ENCODE data around the gene DHRSX.

DNA sequence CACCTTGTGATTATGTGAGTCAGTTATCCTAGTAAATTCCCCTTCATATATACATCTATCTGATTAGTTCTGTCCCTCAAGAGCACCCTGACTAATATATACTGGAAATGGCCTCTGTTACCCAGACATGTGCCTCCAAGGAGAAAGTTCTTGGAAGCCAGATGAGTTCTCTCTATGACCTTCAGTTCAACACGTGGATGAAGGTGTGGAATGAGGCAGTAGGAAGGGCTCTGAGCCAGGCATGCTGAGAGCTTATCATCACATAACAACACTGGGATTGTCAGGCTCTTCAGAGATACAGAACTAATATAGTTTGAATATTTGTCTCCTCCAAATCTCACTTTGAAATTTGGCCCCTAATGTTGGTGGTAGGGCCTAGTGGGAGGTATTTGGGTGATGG, 44.4 kb upstream of the DHRSX start:
- TF ChIP-seq GFI1B (tag by site-specific recombination; IDR thresholded peaks at IDR 0.05) (no peak), ZNF610 (tag by site-specific recombination; IDR thresholded peaks at IDR 0.05; ENCODE audit: borderline replicate concordance) (no peak)

Data from HEK293 (cell line).